Measurements from ENCODE around the gene SMIM44. TPM values are rescaled to one million over a fixed set of nuclear protein-coding genes. Genes with fewer than 3 reads are reported as not detected.
A peak's percentile ranks its signal among the peaks of the same experiment; 100 is the strongest.

Gene SMIM44
- total RNA-seq, 1 experiment from 2014 or later = not detected

DNA sequence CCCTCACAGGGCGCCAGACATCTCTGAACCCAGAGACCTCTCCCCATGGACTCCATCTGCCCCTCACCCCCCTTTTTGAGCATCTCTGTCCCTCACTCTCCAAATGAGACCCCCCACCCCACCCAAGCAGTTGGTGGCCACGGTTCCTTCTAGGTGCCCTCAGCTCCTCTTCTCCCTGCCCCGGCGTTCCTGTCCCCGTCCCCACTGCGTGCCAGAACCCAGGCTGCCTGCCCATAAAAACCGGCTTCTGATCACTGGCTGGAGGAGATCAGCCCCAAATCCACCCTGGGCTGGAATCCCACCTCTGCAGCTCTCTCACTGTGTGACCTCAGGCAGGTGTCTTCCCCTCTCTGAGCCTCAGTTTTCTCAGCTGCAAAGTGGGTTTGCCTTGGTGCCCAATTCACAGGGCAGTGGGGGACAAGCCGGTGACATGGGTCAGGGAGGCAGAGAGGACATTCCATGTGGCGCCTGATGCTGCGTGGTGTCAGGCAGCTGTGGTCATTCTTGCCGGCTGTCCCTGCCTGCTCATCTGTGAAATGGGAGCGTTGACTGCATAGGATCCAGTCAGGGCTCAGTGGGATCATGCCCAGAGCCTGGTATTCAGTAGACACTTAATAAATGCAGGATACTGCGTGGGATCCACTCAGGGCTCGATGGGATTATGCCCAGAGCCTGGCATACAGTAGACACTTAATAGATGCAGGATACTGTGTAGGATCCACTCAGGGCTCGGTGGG, 28.4 kb downstream of the SMIM44 start:
- WGBS (ENCODE audit: extremely low coverage, insufficient read length, low lambda C conversion rate) = no CpG with 5 or more reads among the region's 15 CpGs
- Histone ChIP-seq H4K8ac (replicated peaks; ENCODE audit: insufficient read length, low read depth, low read length) (no peak overlapping the region), H3K9me3 (ENCODE audit: control insufficient read depth, low read depth, low read length) (no peaks in the 10 kb centered on the region), H2AK5ac (ENCODE audit: insufficient read length, low read length) (no peak overlapping the region), H2AFZ (ENCODE audit: low read length) (no peak overlapping the region), H2BK12ac (ENCODE audit: insufficient read length, low read depth, low read length) (no peak overlapping the region), H3K4me2 (ENCODE audit: insufficient read depth, insufficient read length, low read length) (no peak overlapping the region), H3K9ac (ENCODE audit: extremely low read depth, insufficient read length, low read length) (no peak overlapping the region), H3T11ph (ENCODE audit: low read length) (no peak overlapping the region), H3K4me1 (ENCODE audit: insufficient read depth, low read length) (no peaks in the 10 kb centered on the region; the same call in 1 of the 2 replicates), H2BK120ac (ENCODE audit: low read depth, low read length, poor library complexity, severe bottlenecking) (no peak overlapping the region), H4K20me1 (ENCODE audit: control insufficient read depth, insufficient read depth, insufficient read length) (peaks cover 2% of the 10 kb centered on the region), H3K27me3 (ENCODE audit: insufficient read depth, low read length) (peaks cover 1% of the 10 kb centered on the region; the same call in 1 of the 2 replicates), H4K91ac (ENCODE audit: insufficient read length, low read depth, low read length) (no peak overlapping the region), H2BK5ac (ENCODE audit: insufficient read length, low read length) (no peak overlapping the region), H3K56ac (ENCODE audit: insufficient read length, low read depth, low read length) (no peak overlapping the region), H3K79me1 (ENCODE audit: insufficient read depth, low read depth, low read length, poor library complexity, severe bottlenecking) (no peaks in the 10 kb centered on the region), H3K18ac (ENCODE audit: insufficient read length, low read depth, low read length) (no peak overlapping the region), H2BK15ac (ENCODE audit: low read depth, low read length) (no peak overlapping the region), H3K23me2 (ENCODE audit: insufficient read length, low read depth, low read length, poor library complexity, severe bottlenecking) (peaks cover 3% of the 10 kb centered on the region), H2BK20ac (ENCODE audit: low read depth, low read length, poor library complexity, severe bottlenecking) (no peak overlapping the region), H3K14ac (ENCODE audit: insufficient read depth, low read length) (no peak overlapping the region; the same call in 1 of the 2 replicates), H3K4ac (ENCODE audit: low read depth, low read length) (no peak overlapping the region), H3K23ac (ENCODE audit: insufficient read length, low read depth, low read length) (no peak overlapping the region), H3K79me2 (ENCODE audit: insufficient read depth, low read length) (no peaks in the 10 kb centered on the region), H4K5ac (ENCODE audit: insufficient read length, low read depth, low read length) (no peak overlapping the region), H3K27ac (ENCODE audit: insufficient read length, low read depth, low read length) (no peak overlapping the region)
- H3K9me3 Mint-ChIP-seq = no peaks in the 10 kb centered on the region
- peaks cover 22% of the 10 kb centered on the region for H3K27me3 Mint-ChIP-seq (ENCODE audit: low read depth)
- H3K27ac Mint-ChIP-seq = peak overlapping the region in 1 of 3 experiments; percentile 55; a peak in 1 of 7 replicates
- no peak for TF ChIP-seq CTCF (conservative IDR thresholded peaks at IDR 0.05)
- no peak overlapping the region for H3K4me3 Mint-ChIP-seq
- no peaks in the 10 kb centered on the region for H3K36me3 Mint-ChIP-seq (ENCODE audit: insufficient read depth in 1 of 3, low read depth in 3 of 3)
- H3K4me1 Mint-ChIP-seq = peaks cover 11 to 23% of the 10 kb centered on the region in 2 experiments
- no peak for DNase-seq
